ENCODE results near the gene BRD3OS. TPM values are rescaled to one million over a fixed set of nuclear protein-coding genes. Genes with fewer than 3 reads are reported as not detected.

Gene BRD3OS
- total and polyA plus RNA-seq, 2 of the 13 experiments (the other 11 are each of a cell fraction or from before 2014, with no cell fraction given) = 4.9 to 5.7 TPM

DNA sequence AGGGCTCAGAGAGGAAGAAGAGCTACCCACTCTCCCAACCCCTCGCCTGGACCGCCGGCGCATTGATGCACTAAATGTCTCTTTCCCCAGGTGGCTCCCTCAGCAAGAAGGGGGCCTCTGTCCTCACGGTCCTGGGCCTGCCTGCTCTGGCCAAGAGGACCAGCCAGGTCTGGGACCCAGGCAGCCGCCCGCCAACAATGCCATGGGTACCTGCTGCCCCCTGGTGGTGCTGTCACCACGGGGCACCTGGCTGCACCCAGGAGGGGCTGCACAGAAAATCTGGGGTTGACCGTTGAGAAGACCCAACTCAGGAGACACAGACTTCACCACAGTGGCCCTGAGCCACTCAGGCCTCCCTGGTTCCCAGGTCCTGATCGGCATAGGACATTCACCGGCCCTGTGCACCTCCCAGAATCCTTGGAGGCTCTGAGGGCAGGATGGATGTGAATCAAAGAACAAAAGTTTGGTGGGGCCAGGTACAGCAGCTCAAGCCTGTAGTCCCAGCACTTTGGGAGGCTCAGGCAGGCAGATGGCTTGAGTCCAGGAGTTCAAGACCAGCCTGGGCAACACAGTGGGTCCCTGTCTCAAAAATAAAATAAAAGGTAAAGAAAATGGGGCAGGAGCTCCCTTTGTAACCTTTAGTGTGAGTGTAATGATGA is 30.8 kb upstream of the BRD3OS start (continued):
- TF ChIP-seq, protein P1, sequence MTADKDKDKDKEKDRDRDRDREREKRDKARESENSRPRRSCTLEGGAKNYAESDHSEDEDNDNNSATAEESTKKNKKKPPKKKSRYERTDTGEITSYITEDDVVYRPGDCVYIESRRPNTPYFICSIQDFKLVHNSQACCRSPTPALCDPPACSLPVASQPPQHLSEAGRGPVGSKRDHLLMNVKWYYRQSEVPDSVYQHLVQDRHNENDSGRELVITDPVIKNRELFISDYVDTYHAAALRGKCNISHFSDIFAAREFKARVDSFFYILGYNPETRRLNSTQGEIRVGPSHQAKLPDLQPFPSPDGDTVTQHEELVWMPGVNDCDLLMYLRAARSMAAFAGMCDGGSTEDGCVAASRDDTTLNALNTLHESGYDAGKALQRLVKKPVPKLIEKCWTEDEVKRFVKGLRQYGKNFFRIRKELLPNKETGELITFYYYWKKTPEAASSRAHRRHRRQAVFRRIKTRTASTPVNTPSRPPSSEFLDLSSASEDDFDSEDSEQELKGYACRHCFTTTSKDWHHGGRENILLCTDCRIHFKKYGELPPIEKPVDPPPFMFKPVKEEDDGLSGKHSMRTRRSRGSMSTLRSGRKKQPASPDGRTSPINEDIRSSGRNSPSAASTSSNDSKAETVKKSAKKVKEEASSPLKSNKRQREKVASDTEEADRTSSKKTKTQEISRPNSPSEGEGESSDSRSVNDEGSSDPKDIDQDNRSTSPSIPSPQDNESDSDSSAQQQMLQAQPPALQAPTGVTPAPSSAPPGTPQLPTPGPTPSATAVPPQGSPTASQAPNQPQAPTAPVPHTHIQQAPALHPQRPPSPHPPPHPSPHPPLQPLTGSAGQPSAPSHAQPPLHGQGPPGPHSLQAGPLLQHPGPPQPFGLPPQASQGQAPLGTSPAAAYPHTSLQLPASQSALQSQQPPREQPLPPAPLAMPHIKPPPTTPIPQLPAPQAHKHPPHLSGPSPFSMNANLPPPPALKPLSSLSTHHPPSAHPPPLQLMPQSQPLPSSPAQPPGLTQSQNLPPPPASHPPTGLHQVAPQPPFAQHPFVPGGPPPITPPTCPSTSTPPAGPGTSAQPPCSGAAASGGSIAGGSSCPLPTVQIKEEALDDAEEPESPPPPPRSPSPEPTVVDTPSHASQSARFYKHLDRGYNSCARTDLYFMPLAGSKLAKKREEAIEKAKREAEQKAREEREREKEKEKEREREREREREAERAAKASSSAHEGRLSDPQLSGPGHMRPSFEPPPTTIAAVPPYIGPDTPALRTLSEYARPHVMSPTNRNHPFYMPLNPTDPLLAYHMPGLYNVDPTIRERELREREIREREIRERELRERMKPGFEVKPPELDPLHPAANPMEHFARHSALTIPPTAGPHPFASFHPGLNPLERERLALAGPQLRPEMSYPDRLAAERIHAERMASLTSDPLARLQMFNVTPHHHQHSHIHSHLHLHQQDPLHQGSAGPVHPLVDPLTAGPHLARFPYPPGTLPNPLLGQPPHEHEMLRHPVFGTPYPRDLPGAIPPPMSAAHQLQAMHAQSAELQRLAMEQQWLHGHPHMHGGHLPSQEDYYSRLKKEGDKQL (CRISPR knock-in tag; IDR thresholded peaks at IDR 0.05; ENCODE audit: low read depth) = no peak
- no peak for TF ChIP-seq ZNF232 (CRISPR knock-in tag; IDR thresholded peaks at IDR 0.05; ENCODE audit: borderline replicate concordance)
- no peak for TF ChIP-seq ZNF563 (CRISPR knock-in tag; IDR thresholded peaks at IDR 0.05)
- no peak for TF ChIP-seq FOXK2 (IDR thresholded peaks at IDR 0.05)
- TF ChIP-seq HMGA1 (CRISPR knock-in tag; conservative IDR thresholded peaks at IDR 0.05) = no peak
- TF ChIP-seq ZNF7 (CRISPR knock-in tag; IDR thresholded peaks at IDR 0.05) = no peak
- no peak for TF ChIP-seq CENPX (CRISPR knock-in tag; IDR thresholded peaks at IDR 0.05)
- TF ChIP-seq GLI4 (CRISPR knock-in tag; IDR thresholded peaks at IDR 0.05; ENCODE audit: borderline replicate concordance) = no peak
- TF ChIP-seq GLMP (CRISPR knock-in tag; IDR thresholded peaks at IDR 0.05; ENCODE audit: borderline replicate concordance) = no peak
- TF ChIP-seq, protein P2, sequence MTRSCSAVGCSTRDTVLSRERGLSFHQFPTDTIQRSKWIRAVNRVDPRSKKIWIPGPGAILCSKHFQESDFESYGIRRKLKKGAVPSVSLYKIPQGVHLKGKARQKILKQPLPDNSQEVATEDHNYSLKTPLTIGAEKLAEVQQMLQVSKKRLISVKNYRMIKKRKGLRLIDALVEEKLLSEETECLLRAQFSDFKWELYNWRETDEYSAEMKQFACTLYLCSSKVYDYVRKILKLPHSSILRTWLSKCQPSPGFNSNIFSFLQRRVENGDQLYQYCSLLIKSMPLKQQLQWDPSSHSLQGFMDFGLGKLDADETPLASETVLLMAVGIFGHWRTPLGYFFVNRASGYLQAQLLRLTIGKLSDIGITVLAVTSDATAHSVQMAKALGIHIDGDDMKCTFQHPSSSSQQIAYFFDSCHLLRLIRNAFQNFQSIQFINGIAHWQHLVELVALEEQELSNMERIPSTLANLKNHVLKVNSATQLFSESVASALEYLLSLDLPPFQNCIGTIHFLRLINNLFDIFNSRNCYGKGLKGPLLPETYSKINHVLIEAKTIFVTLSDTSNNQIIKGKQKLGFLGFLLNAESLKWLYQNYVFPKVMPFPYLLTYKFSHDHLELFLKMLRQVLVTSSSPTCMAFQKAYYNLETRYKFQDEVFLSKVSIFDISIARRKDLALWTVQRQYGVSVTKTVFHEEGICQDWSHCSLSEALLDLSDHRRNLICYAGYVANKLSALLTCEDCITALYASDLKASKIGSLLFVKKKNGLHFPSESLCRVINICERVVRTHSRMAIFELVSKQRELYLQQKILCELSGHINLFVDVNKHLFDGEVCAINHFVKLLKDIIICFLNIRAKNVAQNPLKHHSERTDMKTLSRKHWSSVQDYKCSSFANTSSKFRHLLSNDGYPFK (CRISPR knock-in tag; IDR thresholded peaks at IDR 0.05; ENCODE audit: borderline replicate concordance) = no peak
- TF ChIP-seq, protein P3, sequence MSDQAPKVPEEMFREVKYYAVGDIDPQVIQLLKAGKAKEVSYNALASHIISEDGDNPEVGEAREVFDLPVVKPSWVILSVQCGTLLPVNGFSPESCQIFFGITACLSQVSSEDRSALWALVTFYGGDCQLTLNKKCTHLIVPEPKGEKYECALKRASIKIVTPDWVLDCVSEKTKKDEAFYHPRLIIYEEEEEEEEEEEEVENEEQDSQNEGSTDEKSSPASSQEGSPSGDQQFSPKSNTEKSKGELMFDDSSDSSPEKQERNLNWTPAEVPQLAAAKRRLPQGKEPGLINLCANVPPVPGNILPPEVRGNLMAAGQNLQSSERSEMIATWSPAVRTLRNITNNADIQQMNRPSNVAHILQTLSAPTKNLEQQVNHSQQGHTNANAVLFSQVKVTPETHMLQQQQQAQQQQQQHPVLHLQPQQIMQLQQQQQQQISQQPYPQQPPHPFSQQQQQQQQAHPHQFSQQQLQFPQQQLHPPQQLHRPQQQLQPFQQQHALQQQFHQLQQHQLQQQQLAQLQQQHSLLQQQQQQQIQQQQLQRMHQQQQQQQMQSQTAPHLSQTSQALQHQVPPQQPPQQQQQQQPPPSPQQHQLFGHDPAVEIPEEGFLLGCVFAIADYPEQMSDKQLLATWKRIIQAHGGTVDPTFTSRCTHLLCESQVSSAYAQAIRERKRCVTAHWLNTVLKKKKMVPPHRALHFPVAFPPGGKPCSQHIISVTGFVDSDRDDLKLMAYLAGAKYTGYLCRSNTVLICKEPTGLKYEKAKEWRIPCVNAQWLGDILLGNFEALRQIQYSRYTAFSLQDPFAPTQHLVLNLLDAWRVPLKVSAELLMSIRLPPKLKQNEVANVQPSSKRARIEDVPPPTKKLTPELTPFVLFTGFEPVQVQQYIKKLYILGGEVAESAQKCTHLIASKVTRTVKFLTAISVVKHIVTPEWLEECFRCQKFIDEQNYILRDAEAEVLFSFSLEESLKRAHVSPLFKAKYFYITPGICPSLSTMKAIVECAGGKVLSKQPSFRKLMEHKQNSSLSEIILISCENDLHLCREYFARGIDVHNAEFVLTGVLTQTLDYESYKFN (CRISPR knock-in tag; conservative IDR thresholded peaks at IDR 0.05) = no peak
- no peak for TF ChIP-seq ZNF652 (CRISPR knock-in tag; IDR thresholded peaks at IDR 0.05; ENCODE audit: borderline replicate concordance, low read depth)
- TF ChIP-seq ZNF530 (CRISPR knock-in tag; IDR thresholded peaks at IDR 0.05; ENCODE audit: low read depth) = no peak
- TF ChIP-seq, protein P4, sequence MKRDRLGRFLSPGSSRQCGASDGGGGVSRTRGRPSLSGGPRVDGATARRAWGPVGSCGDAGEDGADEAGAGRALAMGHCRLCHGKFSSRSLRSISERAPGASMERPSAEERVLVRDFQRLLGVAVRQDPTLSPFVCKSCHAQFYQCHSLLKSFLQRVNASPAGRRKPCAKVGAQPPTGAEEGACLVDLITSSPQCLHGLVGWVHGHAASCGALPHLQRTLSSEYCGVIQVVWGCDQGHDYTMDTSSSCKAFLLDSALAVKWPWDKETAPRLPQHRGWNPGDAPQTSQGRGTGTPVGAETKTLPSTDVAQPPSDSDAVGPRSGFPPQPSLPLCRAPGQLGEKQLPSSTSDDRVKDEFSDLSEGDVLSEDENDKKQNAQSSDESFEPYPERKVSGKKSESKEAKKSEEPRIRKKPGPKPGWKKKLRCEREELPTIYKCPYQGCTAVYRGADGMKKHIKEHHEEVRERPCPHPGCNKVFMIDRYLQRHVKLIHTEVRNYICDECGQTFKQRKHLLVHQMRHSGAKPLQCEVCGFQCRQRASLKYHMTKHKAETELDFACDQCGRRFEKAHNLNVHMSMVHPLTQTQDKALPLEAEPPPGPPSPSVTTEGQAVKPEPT (CRISPR knock-in tag; IDR thresholded peaks at IDR 0.05; ENCODE audit: low read depth) = no peak
